C4-2B (cell line): Measurements from ENCODE around the gene CDK6.

Experiments
- H3K27ac ChIP-seq: fragments of 450-650 bp; 2 replicates; pipeline ENCODE4 v1.5.1; 2017
- ZFX ChIP-seq: fragments of 450-650 bp; IDR thresholded peaks from 2 replicates; pipeline ENCODE4 v1.6.1; 2017
- TF ChIP-seq, protein P1 (sequence below): fragments of 450-650 bp; conservative IDR thresholded peaks from 2 replicates; pipeline ENCODE4 v1.5.1; 2017; ENCODE audit warnings: mild to moderate bottlenecking

CDK6 gene

DNA sequence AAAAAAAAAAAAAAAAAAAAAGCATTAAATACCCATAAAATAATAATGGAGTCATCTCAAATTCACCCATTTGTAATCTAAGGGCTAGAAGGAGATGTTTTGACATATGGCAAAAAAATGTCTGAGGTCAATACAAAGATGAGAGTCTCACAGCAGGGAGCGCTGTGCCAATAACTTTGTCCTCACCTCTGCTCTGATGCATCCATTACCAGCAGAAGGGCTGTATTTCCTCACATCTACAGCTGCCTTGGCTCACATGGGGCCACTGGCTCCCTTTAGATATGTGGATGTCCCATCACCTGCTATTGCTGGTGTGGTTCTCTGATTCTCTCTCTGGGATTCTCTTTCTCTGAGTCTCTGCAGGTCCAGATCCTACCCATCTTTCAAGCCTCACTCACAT, 155.9 kb downstream of the CDK6 start:
- TF ChIP-seq ZFX, result no peak
- TF ChIP-seq, protein P1, sequence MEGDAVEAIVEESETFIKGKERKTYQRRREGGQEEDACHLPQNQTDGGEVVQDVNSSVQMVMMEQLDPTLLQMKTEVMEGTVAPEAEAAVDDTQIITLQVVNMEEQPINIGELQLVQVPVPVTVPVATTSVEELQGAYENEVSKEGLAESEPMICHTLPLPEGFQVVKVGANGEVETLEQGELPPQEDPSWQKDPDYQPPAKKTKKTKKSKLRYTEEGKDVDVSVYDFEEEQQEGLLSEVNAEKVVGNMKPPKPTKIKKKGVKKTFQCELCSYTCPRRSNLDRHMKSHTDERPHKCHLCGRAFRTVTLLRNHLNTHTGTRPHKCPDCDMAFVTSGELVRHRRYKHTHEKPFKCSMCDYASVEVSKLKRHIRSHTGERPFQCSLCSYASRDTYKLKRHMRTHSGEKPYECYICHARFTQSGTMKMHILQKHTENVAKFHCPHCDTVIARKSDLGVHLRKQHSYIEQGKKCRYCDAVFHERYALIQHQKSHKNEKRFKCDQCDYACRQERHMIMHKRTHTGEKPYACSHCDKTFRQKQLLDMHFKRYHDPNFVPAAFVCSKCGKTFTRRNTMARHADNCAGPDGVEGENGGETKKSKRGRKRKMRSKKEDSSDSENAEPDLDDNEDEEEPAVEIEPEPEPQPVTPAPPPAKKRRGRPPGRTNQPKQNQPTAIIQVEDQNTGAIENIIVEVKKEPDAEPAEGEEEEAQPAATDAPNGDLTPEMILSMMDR, result no peak
- H3K27ac ChIP-seq, result no peak overlapping the region

DNA sequence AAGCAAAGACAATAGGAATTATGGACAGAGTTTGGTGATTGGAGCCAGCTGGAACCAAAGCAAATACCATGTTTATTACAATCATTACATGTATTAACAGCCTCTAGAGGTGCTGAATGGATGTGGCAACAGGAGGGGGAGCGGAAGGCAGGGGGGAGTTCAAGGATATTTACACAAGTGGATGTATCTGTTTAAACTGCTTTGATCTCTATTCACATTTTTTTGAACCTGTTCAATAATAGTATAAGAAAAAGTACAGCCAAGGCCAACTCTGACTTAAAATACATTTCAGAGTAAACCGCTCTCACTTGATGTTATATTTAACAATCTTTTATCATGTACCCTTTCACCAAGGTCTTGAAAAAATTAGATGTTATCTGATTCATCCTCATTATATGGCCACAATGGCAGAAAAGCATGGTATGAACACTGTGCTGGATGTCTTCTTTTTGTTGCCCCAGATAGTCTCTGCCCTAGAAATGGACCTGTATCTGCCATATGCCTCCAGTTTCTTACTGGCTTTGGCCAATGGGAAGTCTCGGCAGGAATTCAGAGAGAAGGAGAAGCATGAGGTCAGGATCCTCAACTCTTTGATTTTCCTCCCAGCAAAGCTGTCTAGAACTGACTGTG, 158.0 kb downstream of the CDK6 start:
- H3K27ac ChIP-seq, result no peak overlapping the region
- TF ChIP-seq, protein P1, result no peak
- no peak for TF ChIP-seq ZFX

DNA sequence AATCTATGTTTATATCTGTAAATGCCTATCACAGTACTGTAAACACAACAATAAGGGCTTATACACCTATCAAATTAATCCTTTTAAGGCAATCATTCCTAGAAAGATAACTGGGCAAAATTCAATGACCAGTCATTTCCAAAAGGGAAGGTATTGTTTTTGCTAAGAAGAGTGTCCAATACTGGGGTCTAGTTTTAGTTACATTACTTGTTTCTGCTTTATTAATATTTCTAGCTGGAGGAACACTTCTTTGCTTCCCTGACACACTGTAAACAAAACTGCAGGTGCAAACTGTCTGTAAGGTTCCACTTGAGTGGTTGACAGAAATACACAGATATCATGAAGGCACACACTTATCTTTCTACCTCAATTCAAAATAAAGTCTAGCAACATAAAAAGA, 162.0 kb downstream of the CDK6 start:
- TF ChIP-seq, protein P1, result no peak
- no peak for TF ChIP-seq ZFX
- H3K27ac ChIP-seq, result no peak overlapping the region

DNA sequence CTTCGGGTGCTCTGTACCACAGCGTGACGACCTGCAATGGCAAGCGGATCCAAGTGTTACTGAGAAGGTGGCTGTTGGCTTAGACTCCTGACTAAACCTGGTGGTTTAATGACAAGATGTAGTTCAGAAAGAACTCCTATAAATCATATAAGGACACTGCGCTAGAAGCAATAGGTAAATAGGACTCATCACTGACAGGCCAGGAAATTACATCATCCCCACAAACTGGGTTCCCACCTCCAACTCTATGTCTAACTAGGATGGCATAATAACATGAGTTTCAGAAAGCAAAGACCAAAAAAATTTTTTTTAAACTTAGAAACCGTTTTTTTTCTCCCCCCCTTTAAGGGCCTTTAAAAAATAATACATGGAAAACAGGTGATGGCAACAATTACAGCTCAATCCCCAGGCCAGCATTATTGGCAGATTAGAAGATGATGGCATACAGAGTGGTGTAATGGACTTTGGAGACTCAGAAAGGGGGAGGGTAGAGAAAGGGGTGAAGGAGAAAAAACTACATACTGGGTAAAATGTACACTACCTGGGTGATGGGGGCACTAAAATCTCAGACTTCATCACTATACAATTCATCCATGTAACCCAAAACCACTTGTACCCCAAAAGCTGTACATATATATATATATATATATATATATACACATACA, 164.7 kb downstream of the CDK6 start:
- no peak overlapping the region for H3K27ac ChIP-seq
- TF ChIP-seq ZFX, result no peak
- TF ChIP-seq, protein P1, result no peak

DNA sequence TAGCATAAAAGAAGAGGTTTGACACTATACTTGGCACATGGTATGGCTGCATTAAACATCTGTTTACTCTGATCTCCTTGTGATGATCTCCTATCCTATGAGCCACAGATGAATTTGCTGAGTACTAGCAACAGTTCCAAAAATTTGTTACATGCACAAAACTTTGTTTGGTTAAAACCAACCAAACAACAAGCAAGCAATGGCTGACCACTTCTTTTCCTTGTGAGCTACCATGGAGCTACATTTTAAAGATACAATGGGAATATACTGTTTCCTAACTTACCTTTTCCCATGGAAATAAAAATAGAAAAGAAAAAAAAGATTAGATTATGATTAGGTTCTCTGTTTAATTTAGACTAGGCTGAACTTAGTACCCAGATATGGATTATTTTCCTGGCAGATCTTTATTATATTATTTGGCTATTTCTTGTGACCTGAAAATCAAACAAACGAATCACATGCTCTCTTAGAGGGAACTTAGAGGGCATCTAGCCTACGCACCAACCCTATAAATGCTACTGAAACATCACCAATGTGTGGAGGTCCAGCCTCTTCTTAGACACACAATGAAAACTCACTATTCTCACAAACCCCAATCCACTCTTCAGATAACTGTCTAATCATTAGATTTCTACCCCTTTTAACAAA, 166.0 kb downstream of the CDK6 start:
- no peak for TF ChIP-seq ZFX
- TF ChIP-seq, protein P1, result no peak
- H3K27ac ChIP-seq, result no peak overlapping the region

DNA sequence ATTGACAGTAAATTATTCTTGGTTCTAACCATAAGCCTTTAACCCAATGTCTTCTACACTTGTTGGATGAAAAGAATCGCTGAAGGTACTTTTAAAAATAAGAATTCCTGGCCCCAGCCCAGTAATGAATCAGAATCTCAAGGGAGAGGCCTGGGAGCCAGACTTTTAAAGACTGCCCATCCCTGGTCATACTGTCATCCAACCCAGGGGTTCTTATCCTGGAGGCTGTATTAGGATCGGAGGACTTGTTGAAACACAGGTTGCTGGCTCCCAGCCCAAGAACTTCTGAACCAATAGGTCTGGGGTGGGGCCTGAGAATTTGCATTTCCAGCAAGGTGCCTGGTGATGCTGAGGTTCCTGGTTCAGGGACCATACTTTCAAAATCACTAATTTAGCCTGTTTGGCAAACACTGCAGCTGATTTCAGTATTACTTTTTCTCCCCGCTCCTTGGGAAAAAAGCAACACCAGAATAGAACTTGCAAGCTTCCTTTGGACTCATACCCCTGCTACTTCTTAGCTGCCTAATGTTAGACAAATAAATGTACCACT, 166.7 kb downstream of the CDK6 start:
- no peak overlapping the region for H3K27ac ChIP-seq
- TF ChIP-seq ZFX, result no peak
- TF ChIP-seq, protein P1, result no peak

DNA sequence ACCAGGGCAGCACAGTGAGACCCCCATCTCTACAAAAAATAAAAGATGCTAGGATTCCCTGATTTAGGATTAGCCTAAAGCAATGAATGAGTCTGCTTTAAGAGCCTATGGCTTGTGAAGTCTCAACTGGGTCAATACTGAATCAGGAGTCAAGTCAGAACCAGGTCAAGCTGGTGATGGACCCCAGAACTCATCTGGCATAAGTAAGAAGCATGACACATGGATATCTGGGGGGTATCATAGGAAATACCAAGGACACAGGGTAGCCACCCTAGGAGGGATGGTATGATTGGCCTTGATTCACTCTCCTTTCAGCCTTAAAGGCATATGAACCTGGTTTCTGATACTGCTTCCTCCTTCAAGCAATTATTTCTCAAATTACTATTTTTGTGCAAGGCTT, 167.8 kb downstream of the CDK6 start:
- TF ChIP-seq ZFX, result no peak
- TF ChIP-seq, protein P1, result no peak
- no peak overlapping the region for H3K27ac ChIP-seq
